Stomach smooth muscle (tissue), 2 donors: ENCODE results near the gene ACYP2.
A peak's percentile ranks its signal among the peaks of the same experiment; 100 is the strongest.
"Not testable (repeated sequence)": the region's sequence is repeated elsewhere in the genome, so short reads cannot be mapped to it uniquely, and the experiment has no call there.

Source experiments
- H3K27ac ChIP-seq: one replicate; pipeline ENCODE4 v1.7.0; 2013; ENCODE audit warnings: mild to moderate bottlenecking, low read length, inconsistent platforms
- H3K27me3 ChIP-seq, 2 donors: one replicate each; pipeline ENCODE4 v1.7.0; 2013; ENCODE audit warnings: low read length in 2 of 2; ENCODE audit not compliant: insufficient read depth in 2 of 2, control insufficient read depth in 1 of 2
- H3K36me3 ChIP-seq, 2 donors: one replicate each; pipeline ENCODE4 v1.7.0; 2013; ENCODE audit warnings: low read length in 2 of 2; ENCODE audit not compliant: control insufficient read depth in 2 of 2, insufficient read depth in 2 of 2
- H3K4me1 ChIP-seq: one replicate; pipeline ENCODE4 v1.7.0; 2013; ENCODE audit warnings: low read length; ENCODE audit not compliant: control insufficient read depth, insufficient read depth
- H3K4me3 ChIP-seq, 2 donors: one replicate each; pipeline ENCODE4 v1.7.0; 2013; ENCODE audit warnings: low read length in 2 of 2
- H3K9ac ChIP-seq, 2 donors: one replicate each; pipeline ENCODE4 v1.7.0; 2013; ENCODE audit warnings: low read length in 2 of 2, mild to moderate bottlenecking in 1 of 2
- H3K9me3 ChIP-seq, 2 donors: one replicate each; pipeline ENCODE4 v1.7.0; 2013; ENCODE audit warnings: low read length in 2 of 2; ENCODE audit not compliant: control insufficient read depth in 2 of 2
- donor health status: healthy.
- donor health status: Pancreatic carcinoma.

The ACYP2 gene

GRCh38 chr2:54324517-54324916, 209.1 kb downstream of the ACYP2 start:
- not testable (repeated sequence) for H3K36me3 ChIP-seq

GRCh38 chr2:54325148-54325547, 209.7 kb downstream of the ACYP2 start:
- Histone ChIP-seq H3K9ac (no peak overlapping the region), H3K9me3 (peaks cover 0 to 3% of the 10 kb centered on the region in 2 donors), H3K27ac (no peak overlapping the region), H3K27me3 (no peaks in the 10 kb centered on the region), H3K36me3 (no peaks in the 10 kb centered on the region), H3K4me1 (peaks cover 8% of the 10 kb centered on the region), H3K4me3 (no peak overlapping the region)

More at GRCh38 chr2:54324517-54324916, 209.1 kb downstream of the ACYP2 start:
- not testable (repeated sequence) for H3K9ac ChIP-seq, H3K9me3 ChIP-seq, H3K27ac ChIP-seq, H3K4me1 ChIP-seq, H3K4me3 ChIP-seq, H3K27me3 ChIP-seq

- no peaks in the 10 kb centered on the region for H3K27me3 ChIP-seq
Measured at GRCh38 chr2:54329482-54330161, 214.2 kb downstream of the ACYP2 start.

GRCh38 chr2:54330162-54330925, 214.9 kb downstream of the ACYP2 start:
- no peaks in the 10 kb centered on the region for H3K9me3 ChIP-seq
- H3K4me1 ChIP-seq, result peaks cover 12% of the 10 kb centered on the region
- no peaks in the 10 kb centered on the region for H3K36me3 ChIP-seq

More at GRCh38 chr2:54329482-54330161, 214.2 kb downstream of the ACYP2 start:
- H3K4me3 ChIP-seq, result peak overlapping the region; percentile 77 to 83
- peaks cover 0 to 3% of the 10 kb centered on the region in 2 donors for H3K9me3 ChIP-seq
- H3K36me3 ChIP-seq, result no peaks in the 10 kb centered on the region
- peak overlapping the region; percentile 82 for H3K27ac ChIP-seq
- H3K9ac ChIP-seq, result peak overlapping the region; percentile 76 to 77
- H3K4me1 ChIP-seq, result peaks cover 12% of the 10 kb centered on the region

GRCh38 chr2:54330926-54331835, 215.8 kb downstream of the ACYP2 start:
- Histone ChIP-seq H3K27me3 (no peaks in the 10 kb centered on the region), H3K4me3 (peak overlapping the region; percentile 77 to 83), H3K4me1 (peaks cover 14% of the 10 kb centered on the region), H3K27ac (peak overlapping the region; percentile 82), H3K9me3 (no peaks in the 10 kb centered on the region), H3K36me3 (no peaks in the 10 kb centered on the region), H3K9ac (peak overlapping the region; percentile 76 to 77)

More at GRCh38 chr2:54330162-54330925, 214.9 kb downstream of the ACYP2 start:
- peak overlapping the region; percentile 76 to 77 for H3K9ac ChIP-seq
- peak overlapping the region; percentile 82 for H3K27ac ChIP-seq
- H3K4me3 ChIP-seq, result peak overlapping the region; percentile 77 to 83
- H3K27me3 ChIP-seq, result no peaks in the 10 kb centered on the region

GRCh38 chr2:54332386-54332785, 217.0 kb downstream of the ACYP2 start:
- Histone ChIP-seq H3K27ac (no peak overlapping the region), H3K4me1 (peaks cover 21% of the 10 kb centered on the region)

GRCh38 chr2:54336136-54336976, 220.9 kb downstream of the ACYP2 start:
- Histone ChIP-seq H3K4me3 (no peak overlapping the region), H3K4me1 (peaks cover 10% of the 10 kb centered on the region), H3K36me3 (no peaks in the 10 kb centered on the region), H3K9me3 (no peaks in the 10 kb centered on the region), H3K27ac (peak overlapping the region; percentile 46), H3K27me3 (no peaks in the 10 kb centered on the region), H3K9ac (no peak overlapping the region)

More at GRCh38 chr2:54332386-54332785, 217.0 kb downstream of the ACYP2 start:
- H3K27me3 ChIP-seq, result no peaks in the 10 kb centered on the region
- no peaks in the 10 kb centered on the region for H3K36me3 ChIP-seq
- H3K9ac ChIP-seq, result no peak overlapping the region
- H3K9me3 ChIP-seq, result no peaks in the 10 kb centered on the region
- H3K4me3 ChIP-seq, result no peak overlapping the region

GRCh38 chr2:54336977-54337255, 221.5 kb downstream of the ACYP2 start:
- H3K36me3 ChIP-seq, result no peaks in the 10 kb centered on the region
- peak overlapping the region; percentile 46 for H3K27ac ChIP-seq
- H3K9me3 ChIP-seq, result no peaks in the 10 kb centered on the region
- no peaks in the 10 kb centered on the region for H3K27me3 ChIP-seq
- no peak overlapping the region for H3K9ac ChIP-seq
- H3K4me3 ChIP-seq, result no peak overlapping the region
- peaks cover 9% of the 10 kb centered on the region for H3K4me1 ChIP-seq

GRCh38 chr2:54341656-54342055, 226.2 kb downstream of the ACYP2 start:
- Histone ChIP-seq H3K9ac (no peak overlapping the region), H3K27ac (no peak overlapping the region)

GRCh38 chr2:54342603-54343002, 227.2 kb downstream of the ACYP2 start:
- Histone ChIP-seq H3K36me3 (no peaks in the 10 kb centered on the region), H3K4me3 (no peak overlapping the region), H3K27ac (no peak overlapping the region), H3K27me3 (no peaks in the 10 kb centered on the region), H3K9me3 (no peaks in the 10 kb centered on the region), H3K4me1 (no peaks in the 10 kb centered on the region), H3K9ac (no peak overlapping the region)

More at GRCh38 chr2:54341656-54342055, 226.2 kb downstream of the ACYP2 start:
- Histone ChIP-seq H3K36me3 (no peaks in the 10 kb centered on the region), H3K4me3 (no peak overlapping the region), H3K27me3 (no peaks in the 10 kb centered on the region), H3K4me1 (peaks cover 2% of the 10 kb centered on the region), H3K9me3 (no peaks in the 10 kb centered on the region)
